PC-9 (cell line): ENCODE results near the gene SSTR3. TPM values are rescaled to one million over a fixed set of nuclear protein-coding genes. Genes with fewer than 3 reads are reported as not detected.

Experiments used
- BruUV-seq: library from RNA; stranded (reverse); fragments of 400-500 nt; replicated peaks from 2 replicates; lab custom pipeline; 2021; lab: Mats Ljungman, UMichigan
- CTCF ChIA-PET: fragments of 300-600 bp; sonication (Branson Sonifier 250); formaldehyde crosslinking; loops from one replicate; lab custom pipeline; 2022; ENCODE audit warnings: antibody characterized with exemption; lab: Charles Lee
- POLR2A ChIA-PET: fragments of 300-600 bp; sonication (Branson Sonifier 250); formaldehyde crosslinking; loops from one replicate; lab custom pipeline; 2022; ENCODE audit warnings: antibody characterized with exemption; ENCODE audit not compliant: unreplicated experiment; lab: Charles Lee
- DNase-seq, 2 experiments: peaks; one replicate each; pipeline versions ENCODE4 v3.0.0 to v3.0.0-alpha.2; 2015 to 2022; ENCODE audit warnings: mixed read lengths in 1 of 2
- H2AFZ ChIP-seq: fragments of 200-600 bp; sonication (generic); 2 replicates; pipeline ENCODE4 v1.8.1; 2017; ENCODE audit warnings: antibody characterized with exemption
- H3F3A ChIP-seq: fragments of 200-600 bp; sonication (generic); 2 replicates; pipeline ENCODE4 v1.8.1; 2017; ENCODE audit warnings: antibody characterized with exemption, mild to moderate bottlenecking, low read depth; ENCODE audit not compliant: insufficient read depth
- H3K27ac ChIP-seq: fragments of 200-600 bp; sonication (generic); 2 replicates; pipeline ENCODE4 v1.6.1; 2016; ENCODE audit warnings: mixed run types
- H3K27me3 ChIP-seq: fragments of 200-600 bp; sonication (generic); 2 replicates; pipeline ENCODE4 v1.6.1; 2016; ENCODE audit warnings: low read depth, mixed run types; ENCODE audit not compliant: insufficient read depth
- H3K36me3 ChIP-seq: fragments of 200-600 bp; sonication (generic); 2 replicates; pipeline ENCODE4 v1.6.1; 2016; ENCODE audit warnings: low read depth, mixed run types
- H3K4me1 ChIP-seq: fragments of 200-600 bp; sonication (generic); replicated peaks from 2 replicates; pipeline ENCODE4 v1.6.1; 2016; ENCODE audit warnings: mixed run types; ENCODE audit not compliant: insufficient read depth
- H3K4me2 ChIP-seq: fragments of 200-600 bp; sonication (generic); 2 replicates; pipeline ENCODE4 v1.6.1; 2017; ENCODE audit warnings: mixed run types
- H3K4me3 ChIP-seq: fragments of 200-600 bp; sonication (generic); 2 replicates; pipeline ENCODE4 v1.6.1; 2016; ENCODE audit warnings: mixed run types
- H3K79me2 ChIP-seq: fragments of 200-600 bp; sonication (generic); 2 replicates; pipeline ENCODE4 v1.6.1; 2017; ENCODE audit warnings: low read depth, mixed run types
- H3K9me2 ChIP-seq: fragments of 200-600 bp; sonication (generic); 2 replicates; pipeline ENCODE4 v1.8.1; 2017; ENCODE audit warnings: mild to moderate bottlenecking; ENCODE audit not compliant: insufficient read depth
- H3K9me3 ChIP-seq: fragments of 200-600 bp; sonication (generic); 2 replicates; pipeline ENCODE4 v1.8.1; 2016; ENCODE audit warnings: low read depth; ENCODE audit not compliant: insufficient read depth
- H4K20me1 ChIP-seq: fragments of 200-600 bp; sonication (generic); 2 replicates; pipeline ENCODE4 v1.8.1; 2017; ENCODE audit not compliant: insufficient read depth
- EZH2 ChIP-seq: fragments of 200-600 bp; sonication (generic); IDR thresholded peaks from 2 replicates; pipeline ENCODE4 v1.8.0; 2017; ENCODE audit warnings: antibody characterized with exemption, low read depth
- intact Hi-C: fragments of 100-400 bp; cut with micrococcal nuclease; formaldehyde crosslinking; loops from one replicate; pipeline ENCODE4 v1.10.0; 2022; ENCODE audit not compliant: unreplicated experiment
- total RNA-seq: library from RNA; stranded (reverse); gene quantifications from 2 replicates; pipeline ENCODE4 v1.2.3, GENCODE V29; 2021
- TF ChIP-seq, protein P1 (sequence below): fragments of 200-600 bp; sonication (generic); conservative IDR thresholded peaks from 2 replicates; pipeline ENCODE4 v1.6.1; 2017; ENCODE audit warnings: mixed run types, antibody characterized with exemption, mild to moderate bottlenecking, moderate library complexity

SSTR3 gene
- total RNA-seq, 1 experiment from 2014 or later, result not detected

DNA sequence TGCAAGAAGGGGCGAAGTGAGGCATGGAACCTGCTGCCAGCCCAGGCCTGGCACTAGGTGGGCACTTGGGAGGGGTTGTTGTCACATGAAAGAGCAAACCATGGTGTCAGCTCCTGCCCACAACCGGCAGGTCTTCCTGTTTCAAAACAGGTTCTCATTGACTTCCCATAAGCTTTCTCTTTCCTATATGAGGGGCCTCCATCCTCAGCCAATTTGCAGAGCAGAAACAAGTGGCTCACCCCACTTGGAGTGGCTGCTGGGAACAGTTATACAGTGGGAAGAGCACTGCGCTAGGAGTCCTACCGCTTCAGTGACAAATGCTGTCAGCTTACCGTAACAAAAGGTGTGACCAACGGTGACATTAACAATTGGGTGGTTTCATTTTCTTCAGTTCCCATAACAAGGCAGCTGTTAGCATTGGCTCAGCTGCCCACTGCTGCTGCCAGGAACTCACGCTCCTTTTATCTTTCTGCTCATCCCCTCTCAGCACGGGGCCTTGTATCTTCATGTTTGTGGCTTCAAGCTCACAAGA lies 10.2 kb upstream of the SSTR3 start:
- intact Hi-C loops, result no loop called here
- H3F3A ChIP-seq, result peaks cover 11% of the 10 kb centered on the region; the same call in 1 of the 2 replicates

DNA sequence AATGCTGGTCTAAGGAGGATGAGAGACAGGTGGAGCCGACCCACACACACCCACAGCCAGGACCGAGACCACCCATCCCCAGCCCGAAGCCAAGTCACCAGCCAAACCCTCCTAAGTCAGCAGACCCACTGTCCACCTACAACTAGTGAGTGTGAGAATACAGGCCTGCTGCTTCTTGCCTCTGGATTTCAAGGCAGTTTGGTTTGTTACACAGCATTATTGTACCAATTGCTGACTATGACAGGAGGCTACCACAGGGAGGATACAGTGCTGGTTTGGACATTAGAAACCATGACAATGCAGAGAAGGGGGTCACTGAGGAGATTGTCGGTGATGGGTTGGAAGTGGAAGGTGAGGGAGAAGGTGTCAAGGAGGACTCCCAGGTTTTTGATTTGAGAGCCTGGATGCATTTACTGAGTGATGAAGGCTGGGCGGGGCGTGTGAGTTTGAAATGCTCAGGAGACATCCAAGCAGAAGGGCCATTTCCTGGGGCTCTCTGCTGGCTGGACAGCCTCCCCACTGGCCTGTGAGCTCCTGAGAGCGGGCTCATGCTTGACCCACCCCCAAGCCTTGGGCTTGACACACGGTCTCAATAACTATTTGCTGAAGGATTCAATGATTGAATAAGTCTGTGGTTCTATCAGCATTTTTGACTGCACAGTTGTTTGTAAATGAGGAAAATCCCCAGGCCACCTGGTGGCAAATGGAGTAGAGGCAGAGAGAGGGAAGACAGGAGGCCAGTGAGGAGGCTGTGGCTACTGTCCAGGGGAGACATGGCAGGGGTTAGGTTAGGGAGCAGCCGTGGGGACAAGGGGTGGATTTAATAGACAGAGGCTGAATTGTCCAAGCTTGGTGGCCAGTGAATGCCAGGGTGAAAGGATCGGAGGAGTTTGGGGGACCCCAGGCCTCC lies 9.4 kb upstream of the SSTR3 start:
- Histone ChIP-seq H3K4me1 (no peaks in the 10 kb centered on the region), H3F3A (peaks cover 11% of the 10 kb centered on the region; the same call in 1 of the 2 replicates), H3K27ac (no peak overlapping the region), H3K9me2 (no peaks in the 10 kb centered on the region), H4K20me1 (no peaks in the 10 kb centered on the region), H3K27me3 (no peaks in the 10 kb centered on the region), H3K79me2 (no peaks in the 10 kb centered on the region), H3K36me3 (no peaks in the 10 kb centered on the region), H3K4me2 (no peak overlapping the region), H2AFZ (no peak overlapping the region), H3K9me3 (no peaks in the 10 kb centered on the region; the same call in 1 of the 2 replicates), H3K4me3 (no peak overlapping the region)
- no peak for DNase-seq
- intact Hi-C loops, result no loop called here
- TF ChIP-seq, protein P1, sequence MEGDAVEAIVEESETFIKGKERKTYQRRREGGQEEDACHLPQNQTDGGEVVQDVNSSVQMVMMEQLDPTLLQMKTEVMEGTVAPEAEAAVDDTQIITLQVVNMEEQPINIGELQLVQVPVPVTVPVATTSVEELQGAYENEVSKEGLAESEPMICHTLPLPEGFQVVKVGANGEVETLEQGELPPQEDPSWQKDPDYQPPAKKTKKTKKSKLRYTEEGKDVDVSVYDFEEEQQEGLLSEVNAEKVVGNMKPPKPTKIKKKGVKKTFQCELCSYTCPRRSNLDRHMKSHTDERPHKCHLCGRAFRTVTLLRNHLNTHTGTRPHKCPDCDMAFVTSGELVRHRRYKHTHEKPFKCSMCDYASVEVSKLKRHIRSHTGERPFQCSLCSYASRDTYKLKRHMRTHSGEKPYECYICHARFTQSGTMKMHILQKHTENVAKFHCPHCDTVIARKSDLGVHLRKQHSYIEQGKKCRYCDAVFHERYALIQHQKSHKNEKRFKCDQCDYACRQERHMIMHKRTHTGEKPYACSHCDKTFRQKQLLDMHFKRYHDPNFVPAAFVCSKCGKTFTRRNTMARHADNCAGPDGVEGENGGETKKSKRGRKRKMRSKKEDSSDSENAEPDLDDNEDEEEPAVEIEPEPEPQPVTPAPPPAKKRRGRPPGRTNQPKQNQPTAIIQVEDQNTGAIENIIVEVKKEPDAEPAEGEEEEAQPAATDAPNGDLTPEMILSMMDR, result no peak; the same call in 1 of the 2 replicates
- TF ChIP-seq EZH2, result no peak
- no TSS peak for BruUV-seq
- POLR2A ChIA-PET, result no interaction called here
- CTCF ChIA-PET, result no interaction called here

More for the DNA sequence above, 10.2 kb upstream of the SSTR3 start:
- H3K9me3 ChIP-seq, result no peaks in the 10 kb centered on the region; the same call in 1 of the 2 replicates
- no peaks in the 10 kb centered on the region for H3K36me3 ChIP-seq
- POLR2A ChIA-PET, result no interaction called here
- no peak overlapping the region for H2AFZ ChIP-seq
- H3K4me1 ChIP-seq, result no peaks in the 10 kb centered on the region
- H3K4me3 ChIP-seq, result no peak overlapping the region
- BruUV-seq, result no TSS peak
- no peaks in the 10 kb centered on the region for H3K9me2 ChIP-seq
- DNase-seq, result no peak
- CTCF ChIA-PET, result interaction anchor here (0.6 kb wide), 1 partner anchor 95 kb away, joined by 6 read pairs; no protein-coding TSS in a partner anchor
- no peaks in the 10 kb centered on the region for H3K79me2 ChIP-seq
- H3K27ac ChIP-seq, result no peak overlapping the region
- no peaks in the 10 kb centered on the region for H3K27me3 ChIP-seq
- no peaks in the 10 kb centered on the region for H4K20me1 ChIP-seq
- TF ChIP-seq, protein P1, result no peak
- TF ChIP-seq EZH2, result no peak
- no peak overlapping the region for H3K4me2 ChIP-seq

DNA sequence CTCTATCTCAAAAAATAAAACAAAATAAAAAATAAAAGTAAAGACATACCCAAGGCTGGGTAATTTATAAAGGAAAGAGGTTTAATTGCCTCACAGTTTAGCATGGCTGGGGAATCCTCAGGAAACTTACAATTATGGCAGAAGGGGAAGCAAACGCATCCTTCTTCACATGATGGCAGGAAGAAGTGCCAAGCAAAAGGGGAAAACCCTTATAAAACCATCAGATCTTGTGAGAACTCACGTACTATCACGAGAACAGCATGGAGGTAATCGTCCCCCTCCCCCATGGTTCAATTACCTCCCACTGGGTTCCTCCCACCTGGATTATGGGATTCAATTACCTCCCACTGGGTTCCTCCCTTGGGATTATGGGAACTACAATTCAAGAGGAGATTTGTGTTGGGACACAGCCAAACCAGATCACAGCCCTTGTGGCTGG lies 8.3 kb upstream of the SSTR3 start:
- H3K9me3 ChIP-seq, result no peaks in the 10 kb centered on the region; the same call in 1 of the 2 replicates
- intact Hi-C loops, result no loop called here
- H3K4me2 ChIP-seq, result no peak overlapping the region
- H3K4me1 ChIP-seq, result no peaks in the 10 kb centered on the region
- no peaks in the 10 kb centered on the region for H3K79me2 ChIP-seq
- no peak overlapping the region for H3K27ac ChIP-seq
- H4K20me1 ChIP-seq, result no peaks in the 10 kb centered on the region
- no peaks in the 10 kb centered on the region for H3K9me2 ChIP-seq
- H3K4me3 ChIP-seq, result no peak overlapping the region
- TF ChIP-seq, protein P1, result no peak
- no peak for TF ChIP-seq EZH2
- no peaks in the 10 kb centered on the region for H3K27me3 ChIP-seq
- no peak for DNase-seq
- H3K36me3 ChIP-seq, result no peaks in the 10 kb centered on the region
- H2AFZ ChIP-seq, result no peak overlapping the region
- BruUV-seq, result no TSS peak
- ChIA-PET CTCF (no interaction called here), POLR2A (no interaction called here)
- peaks cover 1% of the 10 kb centered on the region; the same call in 1 of the 2 replicates for H3F3A ChIP-seq
